ENCODE data around the gene P2RY14. TPM values are rescaled to one million over a fixed set of nuclear protein-coding genes. Genes with fewer than 3 reads are reported as not detected.

The P2RY14 gene
- total and polyA plus RNA-seq, 2 of the 13 experiments (the other 11 are each of a cell fraction or from before 2014, with no cell fraction given): not detected

DNA sequence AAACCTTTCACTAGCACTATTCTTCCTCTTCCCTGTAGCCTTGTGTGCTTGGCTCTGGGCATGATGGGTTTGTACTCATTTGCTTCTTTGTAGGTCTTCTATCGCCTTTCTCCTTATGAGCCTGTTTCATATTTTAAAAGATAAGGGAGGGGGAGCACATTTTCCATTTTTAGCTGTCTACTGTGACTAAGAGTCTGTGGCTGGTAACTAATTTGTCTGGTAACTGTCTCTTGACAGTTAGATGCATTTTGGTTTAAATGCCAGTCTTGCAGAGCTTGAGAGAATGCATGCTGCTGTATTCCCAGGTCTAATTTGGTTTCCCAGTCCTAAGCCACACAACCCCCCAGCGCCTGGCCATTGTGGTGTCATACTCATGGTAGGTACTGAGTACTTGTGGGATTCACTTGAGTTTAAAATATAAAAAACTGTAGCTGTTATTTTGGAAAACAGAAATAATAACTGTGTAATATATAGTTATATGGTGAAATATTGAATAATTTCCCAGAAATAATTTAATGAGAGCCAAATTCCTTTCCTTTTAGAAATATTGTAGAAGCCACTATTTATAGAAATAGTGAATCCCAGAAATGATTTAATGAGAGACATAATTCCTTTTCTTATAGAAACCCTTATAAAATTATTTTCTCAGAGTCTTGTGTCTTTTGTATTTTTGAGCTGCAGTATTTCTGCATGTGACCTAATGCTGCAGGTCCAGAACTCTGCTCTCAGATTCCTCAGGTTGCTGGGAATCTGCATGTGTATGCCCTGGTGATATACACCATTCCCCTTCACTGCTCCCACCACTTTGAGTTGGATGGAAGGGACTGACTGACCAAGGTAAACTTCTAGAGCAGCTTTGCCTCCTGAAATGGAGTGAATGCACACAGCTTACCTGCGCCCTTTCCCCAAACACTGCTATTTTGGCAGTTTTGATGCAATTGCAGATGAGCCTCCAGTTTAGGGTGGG lies 61.4 kb downstream of the P2RY14 start:
- H3K27ac ChIP-seq (ENCODE audit: extremely low read length, insufficient read depth, low read length): no peak overlapping the region
- intact Hi-C loops (cut with micrococcal nuclease; ENCODE audit: unreplicated experiment): no loop called here

GRCh38 chr3:151214459-151214858 lies 63.9 kb downstream of the P2RY14 start:
- TF ChIP-seq PCBP2 (optimal IDR thresholded peaks at IDR 0.05; ENCODE audit: low read depth, low read length, poor library complexity, severe bottlenecking): peak; percentile 43
- TF ChIP-seq GATAD2A (CRISPR knock-in tag; IDR thresholded peaks at IDR 0.05): no peak
- POLR2A ChIA-PET: no interaction called here
- H3K27me3 ChIP-seq (ENCODE audit: control insufficient read depth in 1 of 2, insufficient read depth in 2 of 2, low read length in 2 of 2): no peaks in the 10 kb centered on the region
- CTCF ChIA-PET (ENCODE audit: low intra/inter-chr PET ratio, low total read pairs): no interaction called here
- DNase-seq (ENCODE audit: low spot score) (no peak), FAIRE-seq (no peak), ATAC-seq (no peak)
- no peaks in the 10 kb centered on the region for H3K79me2 ChIP-seq (ENCODE audit: insufficient read depth, low read length)
- no peaks in the 10 kb centered on the region for H3K36me3 ChIP-seq (replicated peaks in 1 of 2; ENCODE audit: control insufficient read depth in 1 of 2, insufficient read depth in 2 of 2, low read length in 2 of 2)
- H3K4me3 ChIP-seq (replicated peaks in 1 of 3; ENCODE audit: insufficient read depth in 1 of 3, low read depth in 2 of 3, low read length in 3 of 3): no peak overlapping the region
- intact Hi-C loops (cut with micrococcal nuclease; ENCODE audit: unreplicated experiment) (loop anchor here (5.0 kb wide), 1 partner anchor 47 kb away; no protein-coding TSS in a partner anchor), in situ Hi-C loops (cut with HindIII; ENCODE audit: extremely low pct_ligation_motif_present, low pct_unique_long_range_greater_than_20kb) (loop anchor here (25.0 kb wide), 1 partner anchor 573 kb away; no protein-coding TSS in a partner anchor)
- H3K4me1 ChIP-seq (ENCODE audit: insufficient read depth, low read length): peaks cover 30% of the 10 kb centered on the region
- no peak overlapping the region for H3K27ac ChIP-seq (ENCODE audit: extremely low read length, insufficient read depth, low read length)
- 68% methylated on average over 1 of the region's 1 CpG for WGBS (ENCODE audit: low lambda C conversion rate)
- no peak overlapping the region for H3K9ac ChIP-seq (ENCODE audit: insufficient read depth, low read depth, low read length)
- BruUV-seq (replicated peaks): no TSS peak
- no peak overlapping the region for H2AFZ ChIP-seq (ENCODE audit: low read length)
- no peaks in the 10 kb centered on the region for H3K9me3 ChIP-seq (ENCODE audit: low read length)
- no peak overlapping the region for H3K4me2 ChIP-seq (ENCODE audit: low read depth, low read length)
- H4K20me1 ChIP-seq (ENCODE audit: insufficient read depth, low read length): no peaks in the 10 kb centered on the region

More for the DNA sequence above, 61.4 kb downstream of the P2RY14 start:
- Histone ChIP-seq H3K4me2 (ENCODE audit: low read depth, low read length) (no peak overlapping the region), H3K79me2 (ENCODE audit: insufficient read depth, low read length) (no peaks in the 10 kb centered on the region), H3K4me3 (replicated peaks in 1 of 3; ENCODE audit: insufficient read depth in 1 of 3, low read depth in 2 of 3, low read length in 3 of 3) (no peak overlapping the region), H3K9me3 (ENCODE audit: low read length) (peaks cover 6% of the 10 kb centered on the region; the same call in 1 of the 2 replicates), H3K4me1 (ENCODE audit: insufficient read depth, low read length) (peaks cover 7% of the 10 kb centered on the region; the same call in 1 of the 2 replicates), H3K36me3 (replicated peaks in 1 of 2; ENCODE audit: control insufficient read depth in 1 of 2, insufficient read depth in 2 of 2, low read length in 2 of 2) (no peaks in the 10 kb centered on the region), H2AFZ (ENCODE audit: low read length) (no peak overlapping the region), H4K20me1 (ENCODE audit: insufficient read depth, low read length) (no peaks in the 10 kb centered on the region), H3K27me3 (ENCODE audit: control insufficient read depth in 1 of 2, insufficient read depth in 2 of 2, low read length in 2 of 2) (no peaks in the 10 kb centered on the region), H3K9ac (ENCODE audit: insufficient read depth, low read depth, low read length) (no peak overlapping the region)
- no peak for DNase-seq (ENCODE audit: low spot score)
- no peak for ATAC-seq
- no peak for FAIRE-seq
- in situ Hi-C loops (cut with HindIII; ENCODE audit: extremely low pct_ligation_motif_present, low pct_unique_long_range_greater_than_20kb): loop anchor here (25.0 kb wide), 1 partner anchor 570 kb away; no protein-coding TSS in a partner anchor
- BruUV-seq (replicated peaks): no TSS peak
- ChIA-PET POLR2A (no interaction called here), CTCF (ENCODE audit: low intra/inter-chr PET ratio, low total read pairs) (no interaction called here)
- WGBS (ENCODE audit: low lambda C conversion rate): 96% methylated on average over 3 of the region's 3 CpGs
- TF ChIP-seq ZNF552 (CRISPR knock-in tag; IDR thresholded peaks at IDR 0.05; ENCODE audit: borderline replicate concordance) (no peak), CBX2 (IDR thresholded peaks at IDR 0.05; ENCODE audit: low read depth, low read length) (no peak), CBX2 (CRISPR knock-in tag; IDR thresholded peaks at IDR 0.05; ENCODE audit: low read depth) (no peak), TBP (CRISPR knock-in tag; IDR thresholded peaks at IDR 0.05) (no peak), SP1 (IDR thresholded peaks at IDR 0.05) (no peak), SP1 (CRISPR knock-in tag; IDR thresholded peaks at IDR 0.05) (no peak), NFKBIZ (CRISPR knock-in tag; IDR thresholded peaks at IDR 0.05) (no peak)

All from HepG2 (cell line).